COR-L47 (cell line): ENCODE data around the gene MACROD2.

ENCODE experiments used
- DNase-seq: peaks from one replicate; lab custom pipeline; 2025; lab: John Stamatoyannopoulos, UW

Gene MACROD2

DNA sequence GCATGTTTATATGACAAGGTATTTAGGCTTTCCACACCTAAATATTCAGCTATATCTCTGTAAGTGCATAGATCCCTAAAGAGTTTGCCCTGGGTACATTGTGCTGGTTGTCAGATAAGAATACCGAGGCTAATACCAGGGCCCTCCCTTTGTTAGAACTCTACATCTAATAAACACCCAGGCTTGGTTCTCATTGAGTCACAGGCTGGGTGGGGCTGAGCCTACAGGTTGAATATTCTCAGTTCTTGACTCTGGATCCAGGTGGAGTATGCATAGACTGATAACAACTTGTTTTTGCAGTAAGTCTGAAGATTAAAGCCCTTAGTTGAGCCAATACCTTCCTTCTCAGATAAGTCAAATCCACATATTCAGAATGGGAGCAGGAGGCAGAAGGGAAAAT lies 654.3 kb downstream of the MACROD2 start:
- DNase-seq = no peak

DNA sequence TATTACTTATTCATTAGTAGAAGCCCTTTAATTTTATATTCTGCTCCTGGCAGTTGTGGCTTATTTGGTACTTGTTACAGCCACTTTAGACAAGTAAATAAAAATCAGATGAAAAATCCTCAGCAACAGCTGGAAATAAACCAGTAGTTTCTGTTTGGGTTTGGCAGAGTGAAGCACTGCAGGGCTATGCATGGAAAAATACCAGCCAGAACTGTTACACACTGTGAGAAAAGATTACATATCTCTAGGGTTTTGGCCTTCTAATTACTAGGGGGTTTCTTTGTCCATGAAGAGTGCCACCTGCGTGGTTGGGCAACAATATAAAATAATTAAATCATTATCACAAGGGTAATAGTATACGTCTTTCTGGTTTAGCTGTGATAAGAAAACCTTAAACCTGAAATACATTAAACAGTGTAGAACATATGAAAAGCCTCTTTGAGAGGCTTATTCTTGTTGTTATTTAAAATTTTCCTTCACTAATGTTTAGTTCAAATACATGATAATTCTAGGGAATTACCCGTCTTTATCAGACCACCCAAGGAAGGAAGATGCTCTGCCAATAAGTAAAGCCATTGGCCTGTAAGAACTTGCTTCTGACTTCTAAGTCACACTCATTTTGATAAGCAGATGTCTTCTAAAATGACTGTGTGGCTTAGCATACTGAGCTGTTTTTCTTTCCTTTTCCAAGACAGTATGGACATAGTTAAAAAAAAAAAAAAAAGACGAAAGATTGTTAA lies 662.1 kb downstream of the MACROD2 start:
- DNase-seq = peak; percentile 48

DNA sequence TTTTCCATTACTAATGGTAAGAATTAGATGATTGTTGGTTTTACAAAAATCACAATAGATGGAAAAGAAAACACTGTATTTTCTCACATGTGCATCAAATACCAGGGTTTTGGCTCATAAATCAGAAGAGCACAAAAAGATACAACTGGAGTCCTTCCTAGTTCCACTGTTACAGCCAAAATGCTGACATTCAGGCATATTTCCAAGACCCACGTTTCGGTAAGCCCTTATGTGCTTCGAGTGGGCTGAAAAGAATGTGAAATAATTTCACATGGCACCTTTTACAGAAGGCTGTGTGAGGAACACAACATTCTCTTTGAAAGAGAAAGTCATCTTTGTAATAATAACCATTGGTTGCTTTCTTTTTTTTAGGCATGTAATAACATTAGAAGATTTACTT lies 668.8 kb downstream of the MACROD2 start:
- DNase-seq = no peak

DNA sequence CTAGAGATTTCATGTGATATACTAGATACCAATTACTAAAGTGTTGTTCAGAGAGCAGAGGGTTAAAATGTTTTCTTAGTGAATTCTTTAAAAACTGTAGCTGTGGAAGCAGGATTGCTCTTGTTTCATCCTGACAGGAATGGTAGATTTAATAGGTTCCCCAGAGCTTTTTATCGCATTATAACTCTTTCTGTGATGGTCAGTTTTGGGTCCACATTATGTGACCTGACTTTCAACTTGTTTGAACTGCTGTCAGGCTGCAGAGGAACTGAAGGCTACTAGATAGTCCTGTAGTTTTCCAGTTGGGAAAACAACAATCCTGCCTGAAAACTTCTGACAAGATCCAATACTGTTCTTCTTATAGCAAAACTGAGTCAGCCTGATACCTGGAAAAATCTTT lies 671.4 kb downstream of the MACROD2 start:
- DNase-seq = no peak

DNA sequence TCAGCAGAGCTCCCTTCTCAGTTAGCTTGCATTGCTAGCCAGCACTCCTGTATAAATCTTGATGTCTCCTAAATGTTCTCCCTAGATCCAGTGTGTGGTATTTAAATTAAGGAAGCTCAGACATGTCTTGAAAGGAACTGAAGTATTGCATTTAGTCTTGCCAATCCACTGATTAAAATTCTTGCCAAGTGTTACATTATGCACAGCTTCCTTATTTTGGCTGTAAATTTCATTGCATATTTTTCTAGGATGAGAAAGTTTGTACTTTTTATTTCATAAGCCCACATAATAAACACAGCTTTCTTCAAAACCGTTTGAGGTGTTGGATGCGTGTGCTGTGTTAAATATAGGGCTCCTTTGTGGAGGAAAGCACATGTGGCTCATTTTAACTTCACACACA lies 671.9 kb downstream of the MACROD2 start:
- DNase-seq = no peak

DNA sequence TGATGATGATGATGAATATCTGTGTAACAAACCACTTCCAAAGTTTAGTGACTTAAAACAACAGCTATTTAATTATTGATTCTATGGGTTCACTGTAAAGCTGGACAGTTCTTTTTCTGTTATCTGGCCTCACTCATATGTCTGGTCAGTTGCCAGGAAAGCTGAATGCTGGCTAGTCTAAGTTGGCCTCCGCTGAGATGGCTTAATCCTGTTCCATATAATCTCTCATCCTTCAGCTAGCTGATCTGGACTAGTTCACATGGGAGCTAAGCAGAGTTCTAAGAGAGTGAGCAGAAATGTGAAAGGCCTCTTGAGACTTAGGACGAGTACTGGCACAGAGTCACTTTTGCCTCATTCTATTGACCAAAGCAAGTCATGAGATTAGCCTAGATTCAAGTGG lies 676.8 kb downstream of the MACROD2 start:
- no peak for DNase-seq

DNA sequence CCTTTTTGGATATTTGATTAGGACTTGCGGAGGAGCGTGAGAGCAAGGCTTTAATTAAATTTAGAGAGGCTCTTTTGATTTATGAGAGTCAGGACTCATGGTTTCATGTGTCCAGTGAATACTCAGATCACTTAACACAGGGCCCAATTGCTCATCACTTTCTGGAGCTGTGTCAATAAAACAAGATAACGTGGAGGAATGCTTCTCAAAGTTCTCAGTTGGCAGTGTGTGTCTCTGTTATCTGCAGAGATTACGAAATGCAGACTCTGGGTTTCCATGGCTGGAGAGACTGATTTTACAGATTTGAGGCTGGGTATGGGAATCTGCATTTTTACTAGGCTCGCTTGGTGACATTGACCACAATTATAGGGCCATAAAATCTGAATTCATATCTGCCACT lies 677.8 kb downstream of the MACROD2 start:
- DNase-seq = no peak

DNA sequence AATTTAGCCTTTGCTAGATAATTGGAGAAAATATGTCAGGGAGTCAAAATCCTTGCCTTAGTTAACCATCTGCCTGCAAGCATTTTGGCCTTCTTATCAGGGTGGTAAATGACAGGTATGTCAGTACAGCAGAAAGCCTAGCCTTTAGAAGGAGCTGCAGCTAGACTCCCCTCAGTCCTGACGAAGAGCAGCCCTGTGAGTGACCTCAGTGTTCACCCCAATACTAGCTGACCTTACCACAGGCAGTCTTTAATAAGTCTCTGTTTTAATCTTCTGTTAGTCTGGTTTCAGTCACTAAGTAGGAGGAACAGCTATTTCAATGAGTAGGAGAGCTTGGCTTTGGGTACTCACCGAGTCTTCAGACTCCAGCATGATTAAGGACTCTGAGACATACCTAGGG lies 682.1 kb downstream of the MACROD2 start:
- no peak for DNase-seq

DNA sequence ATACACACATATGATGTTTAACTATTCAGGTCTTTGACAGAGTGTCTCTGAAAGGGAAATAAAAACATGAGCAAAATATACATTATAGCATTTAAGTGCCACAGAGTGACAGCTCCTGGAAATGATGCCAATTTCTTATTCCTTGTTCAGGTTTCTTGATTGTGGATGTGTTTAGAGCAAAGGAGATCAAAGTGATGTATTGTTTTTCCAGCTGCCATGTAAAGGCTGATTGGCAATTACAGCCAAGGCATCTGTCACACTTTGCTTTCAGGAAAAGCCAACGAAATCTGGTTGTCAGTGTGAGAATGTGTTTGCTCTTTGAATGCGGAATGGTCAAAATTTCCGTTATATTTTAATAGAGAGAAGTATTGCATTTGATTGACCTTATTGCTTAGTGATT lies 689.9 kb downstream of the MACROD2 start:
- DNase-seq = no peak

DNA sequence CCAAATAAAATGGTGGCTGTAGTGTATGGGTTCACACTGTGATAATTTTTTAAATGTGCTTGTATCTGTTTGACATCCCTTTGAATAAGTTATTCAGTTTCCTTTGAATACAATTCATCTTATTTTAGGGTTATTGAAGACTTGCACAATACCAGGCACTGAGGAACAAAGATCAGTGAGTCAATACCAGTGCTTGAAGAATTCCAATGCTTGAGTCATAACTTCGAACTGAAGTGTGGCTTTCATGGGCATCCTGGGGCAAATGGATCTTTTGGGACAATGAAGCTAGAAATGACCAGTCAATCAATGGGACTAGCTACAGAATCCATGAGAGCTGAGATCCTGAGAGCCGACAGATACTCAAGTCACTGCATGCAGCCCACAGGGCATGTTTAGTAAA lies 692.0 kb downstream of the MACROD2 start:
- DNase-seq = no peak

DNA sequence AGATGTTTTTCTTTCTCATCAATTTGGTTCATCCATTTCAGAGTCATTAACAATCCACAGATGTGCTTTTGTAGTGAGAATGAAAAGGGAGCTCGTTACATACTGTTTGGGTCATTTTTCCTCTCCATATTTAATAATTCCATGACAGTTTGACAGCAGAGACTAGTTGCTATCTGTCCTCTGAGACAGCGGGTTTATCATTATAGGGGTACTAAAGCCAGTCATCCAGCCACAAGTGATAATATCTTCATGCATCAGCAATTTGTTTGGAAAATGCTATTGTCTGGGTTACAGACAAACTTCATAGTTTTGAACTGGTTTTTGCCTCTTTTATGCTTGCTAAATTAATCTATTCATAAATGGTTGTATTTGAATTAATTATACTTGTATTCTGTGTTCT lies 692.7 kb downstream of the MACROD2 start:
- DNase-seq = no peak

DNA sequence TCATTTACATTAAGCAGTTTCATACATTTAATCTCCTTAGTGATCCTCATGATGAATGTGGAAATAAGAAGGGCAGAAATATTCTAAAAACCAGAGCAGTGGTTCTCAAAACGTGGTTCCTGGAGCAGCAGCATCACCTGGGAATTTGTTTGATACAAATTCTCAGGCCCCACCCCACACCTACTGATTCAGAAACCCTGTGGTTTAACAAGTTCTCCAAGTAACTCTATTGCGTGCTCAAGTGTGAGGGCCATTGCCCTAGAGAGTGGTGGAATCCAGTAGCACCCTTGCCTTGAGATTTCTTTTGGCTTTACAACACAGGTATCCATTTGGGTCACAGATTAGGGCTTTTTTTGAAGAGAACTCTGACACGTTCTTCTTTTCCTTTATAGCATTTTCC lies 696.7 kb downstream of the MACROD2 start:
- no peak for DNase-seq

DNA sequence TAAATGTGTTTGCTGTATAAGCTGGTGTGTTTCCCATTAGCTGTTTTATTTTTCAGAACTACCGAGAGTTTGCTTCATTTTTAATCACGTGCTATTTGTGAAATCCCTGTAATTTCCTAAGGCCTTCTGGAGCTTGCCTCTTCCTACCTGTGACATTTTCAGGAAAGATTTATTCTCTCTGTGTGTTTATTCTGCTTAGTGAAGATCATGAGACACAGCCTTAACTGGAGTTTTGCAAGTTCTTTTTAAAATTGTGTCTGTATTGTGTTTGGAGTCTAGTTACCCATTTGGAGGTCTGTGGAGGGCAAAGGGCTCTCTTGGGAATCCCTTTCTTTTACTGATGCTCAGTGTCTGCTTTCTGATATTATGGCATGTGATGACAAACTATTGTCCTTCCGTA lies 701.2 kb downstream of the MACROD2 start:
- DNase-seq = no peak

DNA sequence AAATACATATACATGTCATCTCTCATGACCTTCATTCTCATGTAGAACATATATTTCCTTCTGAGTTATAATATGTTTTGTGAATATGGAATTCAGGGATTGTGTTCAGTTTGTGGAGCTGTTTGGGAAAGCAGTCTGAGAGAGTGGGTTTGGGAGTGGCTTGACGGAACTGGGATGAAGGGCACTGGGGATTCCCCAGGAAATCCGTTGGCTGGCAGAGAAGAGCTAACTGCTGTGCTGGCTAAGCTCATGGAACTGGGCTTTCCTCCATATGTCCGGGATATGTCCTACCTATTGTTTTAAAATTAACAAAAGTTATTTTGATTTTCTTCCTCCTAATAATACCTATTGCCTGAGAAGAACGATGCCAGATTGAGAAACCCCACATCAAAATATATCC lies 701.6 kb downstream of the MACROD2 start:
- no peak for DNase-seq

DNA sequence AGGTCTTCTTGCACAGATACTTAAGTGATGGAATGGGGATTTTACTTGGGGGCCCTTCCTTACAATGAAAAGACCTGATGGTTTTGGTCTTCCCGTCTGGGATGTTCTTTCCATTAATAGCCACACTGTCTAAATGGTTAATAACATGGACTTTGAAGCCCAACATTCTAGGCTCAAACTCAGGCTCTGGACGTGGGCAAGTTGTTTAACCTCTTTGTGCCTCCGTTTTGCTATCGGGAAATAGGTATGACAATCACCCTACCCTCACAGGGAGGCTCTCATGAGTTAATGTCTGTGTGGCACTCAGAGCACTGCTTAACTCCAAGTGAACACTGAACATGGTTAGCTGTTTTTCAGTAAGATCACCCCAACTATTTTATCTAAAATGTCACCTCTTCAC lies 702.8 kb downstream of the MACROD2 start:
- DNase-seq = no peak

DNA sequence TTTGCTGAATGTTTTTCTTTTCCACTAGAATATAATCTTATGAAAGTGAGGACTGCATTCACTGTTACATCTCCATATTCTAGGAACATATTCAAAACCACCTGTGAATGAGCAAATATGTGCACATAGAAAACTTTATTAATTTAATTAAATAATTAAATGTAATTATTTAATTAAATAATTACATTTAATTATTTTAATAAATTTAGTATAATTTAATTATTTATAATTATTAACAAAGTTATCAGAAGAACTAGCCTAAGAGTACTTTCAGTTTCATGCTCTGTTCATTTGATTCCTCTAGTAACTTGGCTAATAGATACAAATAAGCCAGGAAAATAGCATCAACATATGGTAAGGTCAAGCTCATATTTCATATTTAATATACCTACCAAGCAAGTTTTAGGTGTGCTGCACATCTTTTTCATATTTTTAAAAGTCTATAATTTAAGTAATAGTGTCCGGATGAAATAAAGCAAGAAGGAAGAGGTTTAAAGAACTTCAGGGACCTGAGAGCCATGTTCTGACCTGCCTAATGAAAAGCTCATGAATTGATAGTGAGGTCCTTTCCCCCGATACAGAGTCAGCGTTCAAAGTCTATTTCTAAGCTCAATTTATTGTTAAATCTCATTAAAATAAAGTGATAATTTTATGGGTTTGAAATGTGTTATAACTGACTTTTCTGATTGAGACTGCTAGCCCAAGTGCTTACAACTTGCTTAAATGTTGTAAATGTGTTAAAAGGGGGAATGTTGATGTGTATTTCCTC lies 703.5 kb downstream of the MACROD2 start:
- no peak for DNase-seq

DNA sequence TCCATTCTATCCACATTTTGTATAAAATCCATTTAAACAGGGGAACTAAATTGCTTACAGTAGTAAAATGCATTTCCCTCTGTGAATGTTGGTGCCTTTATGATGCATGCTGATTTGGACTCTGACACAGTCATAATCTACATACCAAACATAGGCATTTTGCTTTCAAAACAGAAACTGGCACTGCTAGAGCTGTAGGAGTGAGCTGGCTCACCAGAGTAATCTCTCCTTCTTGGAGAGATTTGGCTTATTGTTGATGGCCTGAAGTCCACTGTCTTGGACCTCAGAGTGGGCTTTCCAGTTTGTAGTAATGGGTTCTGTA lies 705.3 kb downstream of the MACROD2 start:
- DNase-seq = no peak

DNA sequence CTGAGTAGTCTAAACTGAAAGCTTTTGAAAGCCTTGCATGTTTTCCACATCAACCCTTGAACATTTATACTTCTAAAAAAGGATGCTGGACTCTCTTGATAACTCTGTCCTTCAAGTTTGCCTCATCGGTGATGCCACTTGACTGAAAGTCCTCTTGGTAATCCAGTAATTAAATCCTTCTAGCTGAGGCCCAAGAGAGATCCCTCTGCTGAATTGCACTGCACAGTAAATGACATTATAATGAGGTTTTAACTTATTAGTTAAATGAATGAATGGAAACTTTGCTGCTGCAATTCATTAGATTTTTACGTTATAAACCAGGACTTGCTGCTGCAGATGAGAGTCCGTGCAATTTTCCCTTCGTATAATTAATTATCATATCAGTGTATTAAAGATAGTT lies 706.0 kb downstream of the MACROD2 start:
- no peak for DNase-seq

DNA sequence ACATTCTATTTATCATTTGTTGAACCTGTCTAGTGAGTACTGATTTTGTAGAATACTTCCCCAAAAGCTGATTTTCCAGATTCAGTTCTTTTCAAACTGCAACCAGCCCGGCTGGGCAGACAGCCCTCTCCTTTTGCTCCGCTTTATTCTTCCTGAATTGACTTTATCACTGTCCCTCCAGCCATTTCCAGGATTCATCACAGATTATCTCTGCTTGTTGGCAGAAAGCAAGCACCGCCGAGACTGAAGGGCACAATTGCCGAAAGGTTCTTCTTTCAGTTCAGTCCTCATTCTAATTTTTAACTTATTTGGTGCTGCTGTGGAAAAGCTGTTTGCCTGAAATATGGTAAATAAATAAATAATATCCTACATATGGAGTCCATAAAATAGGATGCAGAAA lies 711.2 kb downstream of the MACROD2 start:
- no peak for DNase-seq

DNA sequence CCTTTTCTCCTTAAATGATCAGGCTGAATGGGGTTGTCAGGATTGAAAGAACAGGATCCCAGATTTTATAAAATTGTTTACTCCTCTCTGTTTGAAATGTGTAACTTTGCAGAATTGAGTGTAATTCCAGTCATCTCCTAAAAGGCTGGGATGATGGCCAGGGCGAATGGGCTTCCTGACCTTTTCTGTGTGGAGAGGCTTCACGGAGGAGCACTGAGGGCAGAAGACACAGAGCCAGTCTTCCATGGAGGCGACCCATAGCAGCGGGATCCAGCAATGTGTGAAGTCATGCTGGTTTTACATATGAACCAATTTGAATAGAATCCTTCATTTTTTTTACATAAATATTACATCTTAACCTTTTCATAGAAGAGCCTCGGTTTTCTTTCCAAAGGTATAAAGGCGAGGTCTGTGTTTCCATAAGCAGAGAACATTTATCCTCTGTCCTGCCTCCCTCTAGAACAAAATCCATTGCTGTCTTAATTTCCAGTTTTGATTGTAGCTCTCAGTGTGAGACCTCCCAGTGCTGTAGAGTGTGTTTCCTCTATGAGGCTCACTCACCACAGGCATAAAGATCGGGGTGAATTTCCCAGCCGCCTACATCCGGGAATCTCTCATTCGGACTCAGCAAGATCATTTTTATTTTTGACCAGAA lies 711.8 kb downstream of the MACROD2 start:
- no peak for DNase-seq

DNA sequence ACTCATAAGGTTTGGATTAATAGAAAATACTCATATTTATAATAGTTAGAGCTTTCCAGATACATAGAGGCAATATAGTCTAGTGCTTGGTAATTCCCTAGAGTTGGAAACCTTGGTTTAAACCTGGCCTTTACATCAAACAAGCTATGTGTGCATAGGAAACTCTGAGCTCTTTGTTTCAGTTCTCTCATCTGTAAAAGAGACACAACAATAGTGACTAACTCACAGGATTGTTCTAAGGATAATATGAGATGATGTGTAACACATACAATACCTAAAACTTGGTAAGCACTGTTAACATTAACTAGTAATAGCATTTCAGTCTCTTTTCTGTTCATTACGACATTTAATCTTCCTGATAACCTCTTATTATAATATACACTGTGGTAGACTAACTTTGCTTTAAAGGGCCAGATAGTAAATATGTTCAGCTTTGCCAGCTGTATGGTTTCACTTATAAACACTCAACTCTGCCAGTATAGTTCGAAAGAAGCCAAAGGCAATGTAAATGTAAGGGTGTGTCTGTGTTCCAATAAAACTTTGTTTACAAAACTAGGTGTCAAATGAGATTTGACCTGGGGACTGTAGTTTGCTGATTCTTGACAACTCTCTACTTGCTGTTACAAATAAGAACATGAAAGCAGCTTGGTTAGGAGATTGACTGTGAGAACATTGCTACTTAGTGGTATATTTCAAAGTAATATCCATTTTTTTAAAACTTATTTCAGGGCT lies 712.7 kb downstream of the MACROD2 start:
- no peak for DNase-seq

DNA sequence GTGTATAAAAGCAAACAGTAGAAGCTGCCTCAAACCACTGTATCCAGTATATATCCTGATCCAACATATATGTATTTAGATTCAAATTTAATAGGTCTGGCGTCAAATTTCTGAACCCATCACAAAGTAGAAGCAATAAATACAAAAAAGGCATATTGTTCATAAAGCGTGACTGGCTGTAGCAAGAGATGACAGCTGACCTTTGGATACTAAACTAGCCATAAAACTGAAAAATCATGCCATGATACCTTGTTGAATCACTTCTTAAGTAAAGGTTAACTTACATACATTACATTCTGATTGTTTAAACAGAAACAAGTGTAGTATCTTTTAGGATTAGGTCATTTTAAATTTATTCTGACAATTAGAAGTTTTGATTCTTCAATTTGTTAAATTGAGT lies 714.1 kb downstream of the MACROD2 start:
- no peak for DNase-seq

DNA sequence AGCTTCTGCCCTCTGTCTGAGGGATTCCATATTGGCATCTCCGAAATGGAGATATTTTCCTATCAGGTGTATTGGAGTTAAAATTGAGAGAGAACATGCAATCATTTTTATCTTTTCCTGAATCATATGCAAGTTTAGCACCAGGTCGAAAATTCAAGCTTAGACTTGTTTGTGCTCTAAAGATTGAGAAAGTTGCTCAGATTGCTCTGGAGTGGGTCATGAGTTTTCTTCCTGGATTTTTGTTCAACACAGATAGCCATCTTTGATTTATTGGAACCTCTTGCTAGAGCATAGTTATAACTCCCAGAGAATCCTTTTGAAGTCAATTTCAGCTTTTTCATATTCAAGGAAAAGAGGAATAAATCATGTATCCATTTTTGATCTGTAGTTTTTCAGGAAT lies 715.6 kb downstream of the MACROD2 start:
- DNase-seq = no peak
